ENCODE results near the gene PTPN20. TPM values are rescaled to one million over a fixed set of nuclear protein-coding genes. Genes with fewer than 3 reads are reported as not detected.

The PTPN20 gene
- total RNA-seq, 2 donors from 2014 or later, result 0.99 to 1.1 TPM

DNA sequence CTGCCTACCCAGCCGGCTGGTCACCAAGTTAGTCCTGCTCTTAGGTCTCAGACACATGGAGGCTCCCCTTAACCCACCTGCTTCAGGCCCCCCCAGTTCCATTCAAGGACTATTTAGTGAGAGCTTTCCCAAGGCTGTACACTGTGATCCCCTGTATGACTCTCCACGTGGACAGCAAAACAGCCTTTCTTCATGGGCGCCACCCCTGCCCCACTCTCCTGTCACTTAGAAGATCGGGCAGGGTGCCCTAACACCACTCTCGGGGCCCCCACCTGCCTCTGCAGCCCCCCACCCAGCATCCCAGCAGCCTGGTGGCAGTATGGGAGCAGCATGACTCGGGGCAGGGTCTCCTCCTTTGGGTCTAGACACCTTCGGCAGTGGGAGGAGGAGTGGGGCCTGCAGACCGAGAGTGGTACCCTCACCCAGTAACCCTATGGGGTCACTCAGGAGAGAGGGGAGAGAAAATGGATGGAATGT, 116.6 kb downstream of the PTPN20 start:
- no peaks in the 10 kb centered on the region for H3K27me3 Mint-ChIP-seq (ENCODE audit: low read depth)
- H3K9me3 Mint-ChIP-seq, result no peaks in the 10 kb centered on the region
- no peak overlapping the region for H3K27ac Mint-ChIP-seq
- no peaks in the 10 kb centered on the region for H3K36me3 Mint-ChIP-seq (ENCODE audit: insufficient read depth in 2 of 2)
- no peak for ATAC-seq (replicated peaks in 1 of 2)
- DNase-seq, result no peak
- peaks cover 4% of the 10 kb centered on the region for H3K4me1 Mint-ChIP-seq (ENCODE audit: low read depth)
- H3K4me3 Mint-ChIP-seq, result no peak overlapping the region

DNA sequence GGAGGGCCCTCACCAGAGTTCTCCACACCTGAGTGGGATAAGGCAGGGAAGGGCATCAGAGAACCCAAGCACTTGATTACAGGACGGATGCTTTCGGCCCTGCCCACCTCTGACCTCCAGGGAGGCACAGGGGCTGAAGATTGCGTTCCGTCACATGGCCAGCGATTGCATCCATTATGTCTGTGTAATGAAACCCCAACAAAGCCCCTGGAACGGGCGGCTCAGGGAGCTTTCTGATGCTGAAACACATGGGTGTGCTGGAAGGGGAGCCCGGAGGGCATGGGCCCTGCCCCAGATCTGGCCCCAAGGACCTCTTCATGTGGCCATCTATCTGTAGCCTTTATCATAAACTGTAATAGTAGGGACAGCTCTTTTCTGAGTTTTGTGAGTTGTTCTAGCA, 117.2 kb downstream of the PTPN20 start:
- Mint-ChIP-seq H3K27me3 (ENCODE audit: low read depth) (no peaks in the 10 kb centered on the region), H3K36me3 (ENCODE audit: insufficient read depth in 2 of 2) (no peaks in the 10 kb centered on the region), H3K4me3 (no peak overlapping the region), H3K27ac (no peak overlapping the region), H3K4me1 (ENCODE audit: low read depth) (peaks cover 4% of the 10 kb centered on the region), H3K9me3 (no peaks in the 10 kb centered on the region)
- DNase-seq (no peak), ATAC-seq (replicated peaks in 1 of 2) (no peak)

DNA sequence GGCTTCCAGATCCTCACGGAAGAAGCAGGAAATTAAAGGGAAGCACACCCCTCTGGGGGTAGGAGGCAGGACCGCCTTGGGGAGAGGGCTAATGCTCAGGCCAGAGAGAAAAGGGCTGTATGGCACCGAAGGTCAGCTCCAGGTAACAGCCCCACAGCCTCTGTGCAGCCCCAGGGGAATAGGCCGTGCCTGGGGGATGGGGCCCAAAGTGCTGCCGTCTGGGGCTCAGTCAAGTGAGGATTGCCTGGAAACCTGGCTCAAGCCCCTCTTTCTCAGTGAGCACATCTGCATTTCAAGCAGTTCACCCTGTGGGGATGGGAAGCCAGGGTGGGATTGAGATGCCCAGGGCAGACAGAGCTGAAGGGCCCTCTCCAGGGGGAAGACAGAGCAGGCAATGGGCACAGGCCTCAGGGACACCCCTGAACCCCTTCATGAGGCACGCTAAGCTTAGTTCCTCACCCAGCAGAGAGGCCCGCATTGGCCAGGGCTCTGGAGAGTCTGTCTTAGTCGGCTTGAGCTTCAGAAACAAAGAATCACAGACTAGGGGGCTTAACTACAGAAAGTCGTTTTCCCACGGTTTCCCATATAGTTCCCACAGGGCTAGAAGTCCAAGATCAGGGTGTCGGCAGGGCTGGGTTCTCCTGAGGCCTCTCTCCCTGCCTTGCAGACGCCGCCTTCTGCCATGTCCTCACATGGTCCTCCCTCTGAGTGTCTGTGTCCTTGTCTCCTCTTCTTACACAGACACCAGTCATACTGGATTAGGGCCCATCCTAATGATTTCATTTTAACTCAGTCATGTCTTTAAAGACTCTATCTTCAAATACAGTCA, 118.2 kb downstream of the PTPN20 start:
- H3K36me3 Mint-ChIP-seq (ENCODE audit: insufficient read depth in 2 of 2), result no peaks in the 10 kb centered on the region
- no peak for DNase-seq
- no peaks in the 10 kb centered on the region for H3K27me3 Mint-ChIP-seq (ENCODE audit: low read depth)

DNA sequence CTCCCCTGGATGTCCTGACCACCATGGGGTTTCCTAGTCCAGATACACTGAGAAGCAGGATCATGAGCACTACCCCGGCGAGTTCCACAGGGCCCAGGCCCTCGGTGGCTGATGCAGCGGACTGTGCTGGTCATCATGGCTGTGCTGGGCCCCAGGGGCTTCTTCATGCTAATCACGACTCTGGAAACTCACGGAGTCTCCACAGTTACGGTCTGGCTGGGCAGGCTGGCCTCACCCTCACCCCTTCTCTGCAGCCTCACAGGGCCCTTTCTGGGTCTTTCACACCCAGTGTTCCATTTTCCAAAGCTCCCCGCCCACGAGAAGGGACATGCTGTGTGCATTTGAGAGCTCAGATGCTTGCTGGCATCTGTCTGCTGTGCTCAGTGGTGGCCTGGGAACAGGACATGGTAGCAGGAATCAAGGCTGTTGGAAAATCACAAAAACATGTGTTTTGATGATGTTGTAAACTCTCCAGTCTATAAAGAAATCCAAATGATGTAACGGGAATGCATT, 119.0 kb downstream of the PTPN20 start:
- Mint-ChIP-seq H3K27me3 (ENCODE audit: low read depth) (no peaks in the 10 kb centered on the region), H3K36me3 (ENCODE audit: insufficient read depth in 2 of 2) (no peaks in the 10 kb centered on the region), H3K27ac (no peak overlapping the region), H3K9me3 (no peaks in the 10 kb centered on the region), H3K4me1 (ENCODE audit: low read depth) (no peaks in the 10 kb centered on the region), H3K4me3 (no peak overlapping the region)
- DNase-seq (no peak), ATAC-seq (replicated peaks in 1 of 2) (no peak)

More for the DNA sequence above, 118.2 kb downstream of the PTPN20 start:
- Mint-ChIP-seq H3K27ac (no peak overlapping the region), H3K4me3 (no peak overlapping the region), H3K9me3 (no peaks in the 10 kb centered on the region), H3K4me1 (ENCODE audit: low read depth) (peaks cover 4% of the 10 kb centered on the region)
- no peak for ATAC-seq (replicated peaks in 1 of 2)

DNA sequence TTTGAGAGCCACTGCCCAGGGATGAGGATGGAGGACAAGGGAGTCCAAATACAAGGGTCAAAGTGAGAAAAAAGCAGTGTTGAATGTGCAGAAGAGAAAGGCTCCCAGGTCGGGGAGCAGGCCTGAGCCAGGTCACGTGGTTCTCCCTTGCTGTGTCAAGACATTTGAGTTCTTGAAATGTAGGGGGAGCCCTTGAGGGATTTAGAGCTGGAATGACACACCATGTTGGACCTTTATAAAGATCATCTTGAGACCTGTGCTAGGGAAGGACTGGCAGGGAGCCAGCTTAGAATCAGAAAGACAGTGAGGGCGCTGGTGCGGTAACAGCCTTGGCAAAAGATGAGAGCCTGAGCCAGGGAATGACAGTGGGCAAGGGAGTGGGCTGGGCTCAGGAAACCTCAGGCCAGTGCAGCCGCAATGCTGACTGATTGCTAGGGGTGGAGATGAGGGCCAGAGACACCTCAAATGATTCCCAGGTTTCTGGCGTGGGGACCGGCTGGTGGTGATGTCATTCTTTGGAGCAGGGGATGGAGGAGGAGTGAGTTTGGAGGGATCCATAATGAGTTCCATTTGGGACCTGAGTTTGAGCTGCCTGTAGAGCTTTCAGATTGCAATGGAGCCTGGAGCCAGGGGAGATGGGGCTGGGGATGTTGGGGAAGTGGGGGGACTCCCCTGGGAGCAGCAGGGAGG, 120.1 kb downstream of the PTPN20 start:
- no peak overlapping the region for H3K4me3 Mint-ChIP-seq
- no peak overlapping the region for H3K27ac Mint-ChIP-seq
- no peak for ATAC-seq (replicated peaks in 1 of 2)
- H3K27me3 Mint-ChIP-seq (ENCODE audit: low read depth), result no peaks in the 10 kb centered on the region
- no peaks in the 10 kb centered on the region for H3K36me3 Mint-ChIP-seq (ENCODE audit: insufficient read depth in 2 of 2)
- H3K9me3 Mint-ChIP-seq, result no peaks in the 10 kb centered on the region
- no peak for DNase-seq
- no peaks in the 10 kb centered on the region for H3K4me1 Mint-ChIP-seq (ENCODE audit: low read depth)

DNA sequence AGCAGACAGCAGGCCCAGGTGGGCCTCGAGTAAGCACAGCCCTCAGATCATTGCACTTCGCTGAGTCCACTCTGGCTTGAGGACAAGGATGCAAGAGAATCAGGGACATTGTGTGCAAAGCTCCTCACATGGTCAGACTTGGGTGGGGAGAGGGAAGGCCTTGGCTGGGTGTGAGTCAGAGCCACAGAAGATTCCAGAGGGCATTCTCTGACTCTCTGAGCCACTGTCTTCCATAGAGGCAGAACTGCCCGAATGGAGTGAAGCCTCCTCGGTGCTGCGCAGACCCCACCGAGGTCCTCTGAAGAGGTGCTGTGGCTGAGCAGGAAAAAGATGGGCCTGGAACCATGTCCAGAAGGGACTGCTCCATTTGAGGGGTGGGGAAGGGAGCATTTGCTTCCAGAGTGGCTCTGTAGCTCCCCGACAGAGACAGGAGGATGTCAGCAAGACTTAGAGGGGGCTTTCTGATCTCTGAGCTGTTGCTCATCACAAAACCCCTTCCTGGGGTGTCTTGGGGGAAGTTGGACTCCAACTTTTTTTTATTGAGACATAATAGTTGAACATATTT, 120.8 kb downstream of the PTPN20 start:
- no peak for ATAC-seq (replicated peaks in 1 of 2)
- no peak overlapping the region for H3K27ac Mint-ChIP-seq
- no peaks in the 10 kb centered on the region for H3K4me1 Mint-ChIP-seq (ENCODE audit: low read depth)

DNA sequence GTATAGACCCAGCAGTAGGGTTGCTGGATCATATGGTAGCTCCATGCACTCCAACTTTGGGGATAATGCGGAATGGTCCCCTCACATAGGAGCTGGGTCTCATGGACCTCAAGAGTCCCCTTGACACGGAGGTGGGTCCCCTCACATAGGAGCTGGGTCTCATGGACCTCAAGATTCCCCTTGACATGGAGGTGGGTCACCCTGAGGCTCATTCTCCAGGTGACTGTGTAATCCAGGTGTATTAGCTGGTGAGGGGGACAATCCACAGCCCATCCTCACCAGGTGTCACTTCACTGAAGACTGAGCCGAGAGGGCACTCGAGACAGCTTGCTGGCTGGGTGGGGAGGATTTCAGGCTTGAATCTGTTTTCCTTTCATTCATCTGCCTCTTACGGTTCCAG, 121.9 kb downstream of the PTPN20 start:
- H3K36me3 Mint-ChIP-seq (ENCODE audit: insufficient read depth in 2 of 2), result no peaks in the 10 kb centered on the region
- no peaks in the 10 kb centered on the region for H3K4me1 Mint-ChIP-seq (ENCODE audit: low read depth)
- H3K9me3 Mint-ChIP-seq, result no peaks in the 10 kb centered on the region
- H3K4me3 Mint-ChIP-seq, result no peak overlapping the region
- H3K27me3 Mint-ChIP-seq (ENCODE audit: low read depth), result no peaks in the 10 kb centered on the region
- no peak overlapping the region for H3K27ac Mint-ChIP-seq
- DNase-seq (no peak), ATAC-seq (replicated peaks in 1 of 2) (no peak)

More for the DNA sequence above, 120.8 kb downstream of the PTPN20 start:
- H3K27me3 Mint-ChIP-seq (ENCODE audit: low read depth), result no peaks in the 10 kb centered on the region
- H3K4me3 Mint-ChIP-seq, result no peak overlapping the region
- no peaks in the 10 kb centered on the region for H3K9me3 Mint-ChIP-seq
- DNase-seq, result no peak
- no peaks in the 10 kb centered on the region for H3K36me3 Mint-ChIP-seq (ENCODE audit: insufficient read depth in 2 of 2)

DNA sequence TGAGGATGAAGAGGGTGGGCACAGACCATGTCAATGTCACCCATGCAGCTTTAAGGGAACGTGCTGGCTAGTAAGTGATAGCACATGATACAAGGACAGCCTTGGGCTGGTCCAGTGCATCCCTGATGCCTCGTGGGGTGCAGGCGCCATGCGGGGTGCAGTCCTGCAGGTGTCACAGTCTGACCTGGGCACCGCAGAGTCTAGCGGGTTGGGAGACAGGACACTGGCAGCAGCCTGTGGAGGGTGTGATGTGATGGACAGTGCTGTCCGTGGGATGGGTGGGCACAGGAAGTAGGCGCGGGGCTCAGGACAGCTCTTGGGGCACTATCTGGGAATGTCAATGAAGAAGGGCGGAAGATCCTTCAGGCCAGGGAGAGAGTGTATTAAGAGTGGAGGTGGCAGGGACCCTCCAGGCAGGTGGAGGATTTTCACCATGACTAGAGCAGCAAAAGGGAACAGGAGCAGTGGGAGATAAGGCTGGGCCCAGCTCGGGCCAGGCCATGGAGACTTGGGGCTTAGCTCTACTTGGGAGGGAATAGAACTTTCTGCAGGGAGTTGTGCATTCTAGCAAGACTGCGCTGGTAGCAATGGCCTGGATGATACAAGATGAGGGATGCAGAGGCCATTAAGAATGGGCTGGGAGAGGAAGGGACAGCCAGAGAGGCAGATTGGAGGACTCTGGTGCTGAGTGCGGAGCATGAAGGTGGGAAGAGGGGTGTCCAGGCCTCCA, 122.5 kb downstream of the PTPN20 start:
- Mint-ChIP-seq H3K9me3 (no peaks in the 10 kb centered on the region), H3K4me1 (ENCODE audit: low read depth) (no peaks in the 10 kb centered on the region), H3K27ac (no peak overlapping the region), H3K36me3 (ENCODE audit: insufficient read depth in 2 of 2) (no peaks in the 10 kb centered on the region), H3K27me3 (ENCODE audit: low read depth) (no peaks in the 10 kb centered on the region), H3K4me3 (no peak overlapping the region)
- no peak for DNase-seq
- ATAC-seq (replicated peaks in 1 of 2), result no peak

DNA sequence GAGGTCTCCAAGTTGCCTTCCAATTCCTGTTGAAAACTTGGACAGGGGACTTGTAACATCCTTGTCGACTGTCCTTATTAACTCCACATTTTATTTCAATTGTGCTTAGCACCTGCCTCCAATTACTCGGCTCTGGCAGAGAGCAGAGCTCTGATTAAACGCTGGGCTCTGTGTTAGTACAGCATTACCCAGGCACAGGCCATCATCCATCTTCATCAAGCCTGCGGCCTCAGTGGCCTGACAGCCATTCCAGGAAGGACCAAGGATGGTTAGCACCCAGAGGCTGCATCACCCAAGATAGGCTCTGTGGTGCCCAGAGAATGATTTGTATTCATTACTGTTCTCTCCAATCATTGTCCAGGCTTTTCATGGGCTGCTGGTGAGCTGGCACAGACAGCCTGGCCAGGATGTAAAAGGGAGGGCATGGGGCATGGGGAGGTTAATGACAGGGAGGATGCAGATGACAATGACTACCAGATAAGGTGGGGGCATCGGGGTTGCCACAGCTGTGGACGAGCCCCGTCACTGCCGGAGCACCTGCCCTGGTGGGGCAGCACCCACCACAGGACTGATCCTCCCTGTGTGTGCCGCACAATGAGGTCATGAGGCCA, 123.3 kb downstream of the PTPN20 start:
- Mint-ChIP-seq H3K4me1 (ENCODE audit: low read depth) (no peaks in the 10 kb centered on the region), H3K27ac (no peak overlapping the region), H3K4me3 (no peak overlapping the region), H3K27me3 (ENCODE audit: low read depth) (no peaks in the 10 kb centered on the region), H3K36me3 (ENCODE audit: insufficient read depth in 2 of 2) (no peaks in the 10 kb centered on the region), H3K9me3 (no peaks in the 10 kb centered on the region)
- ATAC-seq (replicated peaks in 1 of 2) (no peak), DNase-seq (no peak)

DNA sequence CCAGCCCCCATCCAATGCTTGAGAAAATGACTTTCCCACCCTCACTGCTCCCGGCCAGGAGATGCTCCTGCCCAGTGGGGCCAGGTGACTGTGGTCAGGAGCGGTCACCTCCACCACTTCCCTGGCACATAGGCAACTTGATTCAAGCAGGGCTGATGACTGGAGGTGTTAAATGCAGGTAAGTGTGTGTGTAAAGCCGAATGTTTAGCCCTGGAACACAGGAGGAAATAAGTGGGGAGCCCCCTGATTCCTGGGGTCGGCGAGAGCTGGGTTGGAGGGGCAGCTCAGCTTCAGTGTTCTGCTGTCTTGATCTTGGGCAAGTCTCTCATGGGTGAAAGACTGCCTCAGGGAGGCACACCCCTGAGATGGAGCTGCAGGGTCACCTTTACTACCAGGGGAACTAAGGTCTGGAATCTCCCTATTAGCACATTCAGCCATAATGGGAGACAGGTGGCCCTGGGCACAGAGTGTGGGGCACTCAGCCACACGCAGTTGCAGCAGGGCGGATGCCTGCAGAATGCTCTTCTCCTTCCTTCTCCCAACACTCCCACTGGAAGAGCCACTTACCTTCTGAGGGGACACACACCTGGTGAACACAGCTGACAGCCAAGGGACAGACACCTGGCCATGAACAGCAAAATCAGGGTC, 124.1 kb downstream of the PTPN20 start:
- no peaks in the 10 kb centered on the region for H3K36me3 Mint-ChIP-seq (ENCODE audit: insufficient read depth in 2 of 2)
- ATAC-seq (replicated peaks in 1 of 2) (no peak), DNase-seq (no peak)
- H3K4me3 Mint-ChIP-seq, result no peak overlapping the region
- no peaks in the 10 kb centered on the region for H3K27me3 Mint-ChIP-seq (ENCODE audit: low read depth)
- H3K27ac Mint-ChIP-seq, result no peak overlapping the region
- no peaks in the 10 kb centered on the region for H3K9me3 Mint-ChIP-seq
- H3K4me1 Mint-ChIP-seq (ENCODE audit: low read depth), result no peaks in the 10 kb centered on the region

DNA sequence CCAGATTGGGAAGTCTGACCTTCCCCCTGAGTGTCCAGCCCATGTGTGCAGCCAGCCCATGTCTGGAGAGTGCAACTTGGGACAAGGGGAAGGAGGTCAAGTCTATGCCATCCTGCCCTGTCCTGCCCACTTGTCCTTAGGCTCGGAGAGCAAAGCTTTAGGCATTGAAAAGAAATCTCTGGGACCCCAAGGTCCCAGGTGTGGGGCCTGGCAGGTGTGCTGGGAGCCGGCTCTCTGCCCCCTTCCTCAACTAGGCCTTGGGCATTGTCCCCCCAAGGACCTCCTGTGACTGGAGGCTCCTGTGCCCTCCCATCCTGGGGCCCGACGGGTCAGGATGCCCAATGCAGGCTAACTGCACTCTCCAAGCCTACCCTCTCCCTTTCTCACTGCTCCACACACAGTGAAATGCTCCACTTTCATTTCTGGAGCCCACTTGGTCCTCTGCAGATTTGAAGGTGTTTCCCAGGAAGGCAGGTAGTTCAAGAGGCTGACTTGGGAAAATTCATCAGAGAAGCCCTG, 124.7 kb downstream of the PTPN20 start:
- H3K27ac Mint-ChIP-seq, result no peak overlapping the region
- H3K27me3 Mint-ChIP-seq (ENCODE audit: low read depth), result no peaks in the 10 kb centered on the region
- DNase-seq (no peak), ATAC-seq (replicated peaks in 1 of 2) (no peak)
- no peaks in the 10 kb centered on the region for H3K4me1 Mint-ChIP-seq (ENCODE audit: low read depth)
- no peak overlapping the region for H3K4me3 Mint-ChIP-seq
- no peaks in the 10 kb centered on the region for H3K36me3 Mint-ChIP-seq (ENCODE audit: insufficient read depth in 2 of 2)
- no peaks in the 10 kb centered on the region for H3K9me3 Mint-ChIP-seq

DNA sequence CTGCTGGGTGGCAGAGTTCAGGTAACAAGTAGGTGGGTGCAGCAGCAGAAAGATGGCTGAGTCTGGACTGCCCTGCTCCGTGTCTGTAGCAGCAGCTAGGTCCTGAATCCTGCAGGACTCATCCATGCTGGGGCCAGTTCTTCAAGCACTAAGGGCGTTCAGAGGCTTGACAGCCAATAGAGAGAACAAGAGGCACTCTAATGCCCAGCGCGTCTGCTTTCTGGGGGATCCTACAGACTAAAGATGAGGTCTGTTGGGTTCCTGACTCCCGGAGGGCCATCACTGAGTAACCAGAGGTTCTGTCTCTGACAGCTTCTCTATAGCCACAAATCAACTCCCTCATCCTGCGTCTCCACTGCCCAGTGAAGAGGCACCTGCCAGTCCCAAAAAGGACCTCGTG, 125.5 kb downstream of the PTPN20 start:
- Mint-ChIP-seq H3K4me3 (no peak overlapping the region), H3K36me3 (ENCODE audit: insufficient read depth in 2 of 2) (no peaks in the 10 kb centered on the region), H3K27ac (no peak overlapping the region), H3K9me3 (no peaks in the 10 kb centered on the region), H3K4me1 (ENCODE audit: low read depth) (no peaks in the 10 kb centered on the region), H3K27me3 (ENCODE audit: low read depth) (no peaks in the 10 kb centered on the region)
- ATAC-seq (replicated peaks in 1 of 2), result no peak
- no peak for DNase-seq

Data from activated T-cell treated with anti-CD3 and anti-CD28 coated beads, Interleukin-2, amount 50 U/mL, for 72 hours (primary cell).